Astrocyte (in vitro differentiated cells and primary cell): ENCODE data around the gene DUS1L. TPM values are rescaled to one million over a fixed set of nuclear protein-coding genes. Genes with fewer than 3 reads are reported as not detected.

Source experiments
- DNase-seq: peaks from one replicate; pipeline ENCODE4 v3.0.0-alpha.2; 2010; ENCODE audit warnings: low read depth
- FAIRE-seq: peaks from 2 replicates; lab custom pipeline; 2011; peaks lifted over from hg19 to GRCh38; lab: Jason Lieb, UNC
- H2AFZ ChIP-seq: 2 replicates; pipeline ENCODE4 v1.6.0; 2012; ENCODE audit warnings: low read depth, low read length, inconsistent platforms
- H3K27ac ChIP-seq: 2 replicates; pipeline ENCODE4 v1.5.1; 2011; ENCODE audit warnings: low read depth, low read length, inconsistent platforms
- H3K27me3 ChIP-seq: 2 replicates; pipeline ENCODE4 v1.6.0; 2011; ENCODE audit warnings: low read length, inconsistent platforms; ENCODE audit not compliant: insufficient read depth
- H3K36me3 ChIP-seq: 2 replicates; pipeline ENCODE4 v1.5.1; 2011; ENCODE audit warnings: low read length, inconsistent platforms; ENCODE audit not compliant: insufficient read depth
- H3K4me1 ChIP-seq: 2 replicates; pipeline ENCODE4 v1.5.1; 2011; ENCODE audit warnings: low read length, inconsistent platforms; ENCODE audit not compliant: insufficient read depth
- H3K4me2 ChIP-seq: 2 replicates; pipeline ENCODE4 v1.6.0; 2012; ENCODE audit warnings: low read length, inconsistent platforms
- H3K4me3 ChIP-seq: 2 replicates; pipeline ENCODE4 v1.5.1; 2011; ENCODE audit warnings: low read depth, mild to moderate bottlenecking, low read length, inconsistent platforms; ENCODE audit not compliant: insufficient read depth
- H3K79me2 ChIP-seq: 2 replicates; pipeline ENCODE4 v1.6.0; 2012; ENCODE audit warnings: mild to moderate bottlenecking, low read length, inconsistent platforms; ENCODE audit not compliant: insufficient read depth
- H3K9ac ChIP-seq: 2 replicates; pipeline ENCODE4 v1.6.0; 2012; ENCODE audit warnings: mild to moderate bottlenecking, low read length, inconsistent platforms
- H3K9me3 ChIP-seq: 2 replicates; pipeline ENCODE4 v1.5.1; 2012; ENCODE audit warnings: low read depth, mild to moderate bottlenecking, low read length, inconsistent platforms; ENCODE audit not compliant: insufficient read depth
- H4K20me1 ChIP-seq: 2 replicates; pipeline ENCODE4 v1.6.0; 2012; ENCODE audit warnings: low read length, inconsistent platforms; ENCODE audit not compliant: insufficient read depth
- H3K27ac Mint-ChIP-seq: one replicate; pipeline ENCODE4 v1.8.0; 2021; ENCODE audit warnings: mild to moderate bottlenecking, mixed read lengths; ENCODE audit not compliant: unreplicated experiment
- H3K27me3 Mint-ChIP-seq: one replicate; pipeline ENCODE4 v1.8.0; 2021; ENCODE audit warnings: low read depth, mixed read lengths; ENCODE audit not compliant: unreplicated experiment
- H3K36me3 Mint-ChIP-seq: one replicate; pipeline ENCODE4 v1.8.0; 2021; ENCODE audit warnings: low read depth, mixed read lengths; ENCODE audit not compliant: unreplicated experiment
- H3K4me1 Mint-ChIP-seq: one replicate; pipeline ENCODE4 v1.8.0; 2021; ENCODE audit warnings: low read depth, mixed read lengths; ENCODE audit not compliant: unreplicated experiment
- H3K4me3 Mint-ChIP-seq: one replicate; pipeline ENCODE4 v1.8.0; 2021; ENCODE audit warnings: mild to moderate bottlenecking, moderate library complexity, mixed read lengths; ENCODE audit not compliant: unreplicated experiment
- H3K9me3 Mint-ChIP-seq: one replicate; pipeline ENCODE4 v1.8.0; 2021; ENCODE audit warnings: mild to moderate bottlenecking, mixed read lengths; ENCODE audit not compliant: unreplicated experiment
- EZH2 ChIP-seq: IDR thresholded peaks from 2 replicates; pipeline ENCODE4 v1.6.1; 2012; ENCODE audit warnings: mild to moderate bottlenecking, low read length, inconsistent platforms; ENCODE audit not compliant: insufficient read depth
- total RNA-seq: library from RNA; stranded (reverse); gene quantifications from 2 replicates; pipeline ENCODE4 v1.2.1, GENCODE V29; 2021
- TF ChIP-seq, protein P1 (sequence below): IDR thresholded peaks from 2 replicates; pipeline ENCODE4 v1.5.1; 2011; ENCODE audit warnings: low read depth, mild to moderate bottlenecking, inconsistent platforms, low read length, moderate library complexity; ENCODE audit not compliant: insufficient read depth

The DUS1L gene
- total RNA-seq, 1 donor from 2014 or later = 55.1 TPM

DNA sequence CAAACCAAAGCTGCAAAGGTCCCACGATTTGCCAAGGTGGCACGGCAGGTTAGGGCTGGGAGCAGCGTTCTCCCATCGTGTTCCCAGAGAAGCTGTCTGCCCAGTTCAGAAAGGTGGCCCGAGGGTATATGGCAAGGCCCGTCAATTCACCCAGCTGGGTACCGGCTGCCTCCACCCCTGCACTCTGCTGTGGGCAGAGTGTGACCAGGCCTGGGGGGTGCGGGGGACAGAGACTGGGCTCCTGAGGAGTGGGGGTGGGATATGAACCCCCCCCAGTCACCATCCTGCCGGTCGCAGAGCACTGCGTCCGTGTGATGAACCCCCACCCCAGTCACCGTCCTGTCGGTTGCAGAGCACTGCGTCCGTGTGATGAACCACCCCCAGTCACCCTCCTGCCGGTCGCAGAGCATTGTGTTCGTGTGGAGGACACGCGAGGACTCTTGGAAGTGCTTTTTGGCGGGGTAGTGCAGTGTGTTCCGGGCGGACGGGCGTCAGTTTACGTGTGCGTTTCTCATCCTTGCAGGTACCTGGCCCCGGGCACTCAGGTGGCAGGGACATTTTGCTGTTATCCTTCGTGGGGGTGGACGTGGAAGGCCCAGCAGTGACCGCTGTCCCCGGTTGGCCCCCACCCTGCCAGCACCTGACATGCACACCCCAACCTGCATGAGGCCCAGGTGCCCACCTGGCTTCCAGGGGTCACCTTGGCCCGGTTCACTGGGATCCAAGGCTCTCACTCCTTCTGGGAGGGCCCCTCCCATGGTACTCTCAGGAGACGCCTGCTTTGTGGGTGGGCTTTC, 35.1 kb upstream of the DUS1L start:
- Histone ChIP-seq H3K9ac (no peak overlapping the region), H3K79me2 (peaks cover 23% of the 10 kb centered on the region), H3K4me1 (peaks cover 25% of the 10 kb centered on the region)

GRCh38 chr17:82098939-82099763, 33.5 kb upstream of the DUS1L start:
- TF ChIP-seq EZH2 = no peak
- TF ChIP-seq, protein P1, sequence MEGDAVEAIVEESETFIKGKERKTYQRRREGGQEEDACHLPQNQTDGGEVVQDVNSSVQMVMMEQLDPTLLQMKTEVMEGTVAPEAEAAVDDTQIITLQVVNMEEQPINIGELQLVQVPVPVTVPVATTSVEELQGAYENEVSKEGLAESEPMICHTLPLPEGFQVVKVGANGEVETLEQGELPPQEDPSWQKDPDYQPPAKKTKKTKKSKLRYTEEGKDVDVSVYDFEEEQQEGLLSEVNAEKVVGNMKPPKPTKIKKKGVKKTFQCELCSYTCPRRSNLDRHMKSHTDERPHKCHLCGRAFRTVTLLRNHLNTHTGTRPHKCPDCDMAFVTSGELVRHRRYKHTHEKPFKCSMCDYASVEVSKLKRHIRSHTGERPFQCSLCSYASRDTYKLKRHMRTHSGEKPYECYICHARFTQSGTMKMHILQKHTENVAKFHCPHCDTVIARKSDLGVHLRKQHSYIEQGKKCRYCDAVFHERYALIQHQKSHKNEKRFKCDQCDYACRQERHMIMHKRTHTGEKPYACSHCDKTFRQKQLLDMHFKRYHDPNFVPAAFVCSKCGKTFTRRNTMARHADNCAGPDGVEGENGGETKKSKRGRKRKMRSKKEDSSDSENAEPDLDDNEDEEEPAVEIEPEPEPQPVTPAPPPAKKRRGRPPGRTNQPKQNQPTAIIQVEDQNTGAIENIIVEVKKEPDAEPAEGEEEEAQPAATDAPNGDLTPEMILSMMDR = no peak
- H3K27me3 Mint-ChIP-seq = no peaks in the 10 kb centered on the region
- peak overlapping the region; percentile 7 for H3K27ac Mint-ChIP-seq
- no peaks in the 10 kb centered on the region for H3K27me3 ChIP-seq
- no peaks in the 10 kb centered on the region for H3K9me3 ChIP-seq
- peaks cover 27% of the 10 kb centered on the region for H4K20me1 ChIP-seq
- peak overlapping the region; percentile 75 for H3K9ac ChIP-seq
- H2AFZ ChIP-seq = peak overlapping the region; percentile 71
- H3K4me1 ChIP-seq = peaks cover 28% of the 10 kb centered on the region
- no peaks in the 10 kb centered on the region for H3K36me3 Mint-ChIP-seq
- FAIRE-seq (no peak), DNase-seq (no peak)
- peak overlapping the region; percentile 52 for H3K4me3 ChIP-seq
- peaks cover 6% of the 10 kb centered on the region for H3K4me1 Mint-ChIP-seq
- no peaks in the 10 kb centered on the region for H3K36me3 ChIP-seq
- peak overlapping the region; percentile 89 for H3K4me2 ChIP-seq
- peak overlapping the region; percentile 90 for H3K27ac ChIP-seq
- H3K79me2 ChIP-seq = peaks cover 35% of the 10 kb centered on the region
- peak overlapping the region; percentile 82 for H3K4me3 Mint-ChIP-seq
- no peaks in the 10 kb centered on the region for H3K9me3 Mint-ChIP-seq

More for the DNA sequence above, 35.1 kb upstream of the DUS1L start:
- no peaks in the 10 kb centered on the region for H3K9me3 ChIP-seq
- no peaks in the 10 kb centered on the region for H3K36me3 ChIP-seq
- no peak for FAIRE-seq
- H3K4me2 ChIP-seq = no peak overlapping the region
- peak overlapping the region; percentile 40 for H3K4me3 Mint-ChIP-seq
- no peak overlapping the region for H3K27ac ChIP-seq
- peaks cover 17% of the 10 kb centered on the region for H4K20me1 ChIP-seq
- no peaks in the 10 kb centered on the region for H3K27me3 Mint-ChIP-seq
- no peak for DNase-seq
- H3K27ac Mint-ChIP-seq = peak overlapping the region; percentile 92
- H3K36me3 Mint-ChIP-seq = no peaks in the 10 kb centered on the region
- TF ChIP-seq, protein P1 = no peak
- TF ChIP-seq EZH2 = no peak
- H3K9me3 Mint-ChIP-seq = no peaks in the 10 kb centered on the region
- no peaks in the 10 kb centered on the region for H3K27me3 ChIP-seq
- no peak overlapping the region for H2AFZ ChIP-seq
- H3K4me1 Mint-ChIP-seq = peaks cover 6% of the 10 kb centered on the region
- H3K4me3 ChIP-seq = no peak overlapping the region
